Stomach (tissue), 9 donors: ENCODE data around the gene NUAK1. TPM values are rescaled to one million over a fixed set of nuclear protein-coding genes. Genes with fewer than 3 reads are reported as not detected.

Experiments used
- DNase-seq, 2 donors: peaks; one replicate each; pipeline versions ENCODE4 v3.0.0 to v3.0.0-alpha.2; 2013 to 2019
- H3K27ac ChIP-seq, 5 donors: fragments of 200-600 bp in 4 of 5; sonication (generic) in 4 of 5; one replicate each; pipeline ENCODE4 v1.5.1; 2013 to 2019; ENCODE audit warnings: mild to moderate bottlenecking in 1 of 5, moderate library complexity in 1 of 5
- H3K27me3 ChIP-seq, 3 donors: fragments of 200-600 bp; sonication (generic); one replicate each; pipeline ENCODE4 v1.5.1; 2017 to 2019; ENCODE audit warnings: mixed run types in 1 of 3
- H3K36me3 ChIP-seq, 4 donors: fragments of 200-600 bp; sonication (generic); 1 replicate in 3 of 4; 2 replicates in 1 of 4; pipeline ENCODE4 v1.5.1; 2016 to 2019
- H3K4me1 ChIP-seq, 4 donors: fragments of 200-600 bp; sonication (generic); one replicate each; pipeline ENCODE4 v1.5.1; 2016 to 2019
- H3K4me3 ChIP-seq, 4 donors: fragments of 200-600 bp; sonication (generic) in 3 of 4; one replicate each; pipeline ENCODE4 v1.5.1; 2016 to 2019; ENCODE audit warnings: mild to moderate bottlenecking in 1 of 4
- H3K9me3 ChIP-seq, 4 donors: fragments of 200-600 bp; sonication (generic); one replicate each; pipeline ENCODE4 v1.5.1; 2016 to 2019
- CTCF ChIP-seq, 7 experiments: fragments of 450-650 bp in 4 of 7; fragments of 200-600 bp in 3 of 7; sonication (generic) in 3 of 7; IDR thresholded peaks; one replicate each; pipeline ENCODE4 v1.5.1; 2016 to 2019; ENCODE audit warnings: antibody characterized with exemption in 7 of 7, control low read depth in 2 of 7, mild to moderate bottlenecking in 1 of 7
- EP300 ChIP-seq: sonication (generic); formaldehyde crosslinking; IDR thresholded peaks from one replicate; pipeline ENCODE4 v1.6.1; 2017; ENCODE audit warnings: antibody characterized with exemption
- POLR2A ChIP-seq, 4 donors: fragments of 450-650 bp; IDR thresholded peaks; one replicate each; pipeline ENCODE4 v1.6.1; 2016; ENCODE audit warnings: antibody characterized with exemption in 4 of 4, control low read depth in 2 of 4, mild to moderate bottlenecking in 1 of 4, moderate library complexity in 1 of 4
- POLR2AphosphoS5 ChIP-seq, 3 donors: sonication (generic); formaldehyde crosslinking; IDR thresholded peaks; one replicate each; pipeline ENCODE4 v1.6.1; 2016; ENCODE audit warnings: antibody characterized with exemption in 3 of 3
- WGBS, 5 donors: extraction: QIAGEN DNeasy Blood & Tissue Kit in 3 of 5; methylation state at CpG; one replicate each; pipeline versions ENCODE4 v1.1.5 to v1.1.7; 2013 to 2018; 5-methylcytosine and 5-hydroxymethylcytosine counted together
- intact Hi-C: fragments of 100-400 bp; cut with DNase I; formaldehyde crosslinking; loops from one replicate; pipeline ENCODE4 v1.15.1; 2023; ENCODE audit warnings: low total_unique reads
- polyA plus RNA-seq, 3 donors: library from polyadenylated mRNA; stranded (reverse); fragments of 200-250 nt; gene quantifications; one replicate each; pipeline ENCODE4 v1.2.3, GENCODE V29; 2013
- total RNA-seq, 5 donors: library from RNA; depleted of rRNA; stranded (reverse); fragments of >200 nt; gene quantifications; one replicate each; pipeline versions ENCODE4 v1.1.0 to v1.2.3, GENCODE V29; 2014 to 2016
- donor health status: healthy with polysubstance abuse.
- donor health status: Bipolar disorder and iron deficiency.
- donor health status: healthy.

The NUAK1 gene
- total and polyA plus RNA-seq, 8 donors, result 0.58 to 79.0 (median 4.3) TPM

GRCh38 chr12:106187155-106187789 is 48.5 kb upstream of the NUAK1 start:
- no peaks in the 10 kb centered on the region for H3K9me3 ChIP-seq
- H3K36me3 ChIP-seq, result no peaks in the 10 kb centered on the region
- 50 to 58% (median 52%) methylated on average over 6 of the region's 6 CpGs for WGBS, 5 donors
- H3K4me3 ChIP-seq, result no peak overlapping the region
- TF ChIP-seq EP300, result no peak
- TF ChIP-seq POLR2A (IDR thresholded peaks at IDR 0.05), result no peak
- no peak for TF ChIP-seq POLR2AphosphoS5 (IDR thresholded peaks at IDR 0.05)
- TF ChIP-seq CTCF (IDR thresholded peaks at IDR 0.05), result no peak
- intact Hi-C loops, result no loop called here
- DNase-seq, result no peak
- no peaks in the 10 kb centered on the region for H3K4me1 ChIP-seq
- H3K27me3 ChIP-seq, result peaks cover 0 to 16% (median 4%) of the 10 kb centered on the region in 3 donors
- H3K27ac ChIP-seq, result no peak overlapping the region

DNA sequence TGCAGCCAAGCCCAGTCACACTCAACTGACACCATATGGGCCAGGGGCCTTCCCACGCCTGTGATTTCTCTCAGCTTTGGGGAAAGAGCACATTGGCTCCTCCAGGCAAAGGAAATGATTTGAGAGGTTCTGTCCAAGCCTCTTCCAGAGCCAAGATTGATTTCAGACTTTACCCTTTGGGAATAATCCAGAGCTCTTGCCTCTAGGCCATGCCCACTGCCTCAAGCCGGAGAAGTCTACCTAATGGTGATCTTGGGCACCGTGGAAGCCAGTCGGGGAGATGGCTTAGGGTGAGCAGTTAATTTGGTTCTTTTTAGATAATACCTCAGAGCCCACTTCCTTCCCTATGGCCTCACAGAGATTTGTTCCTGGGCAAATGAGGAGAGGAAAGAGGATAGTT is 45.0 kb upstream of the NUAK1 start:
- WGBS, 5 donors, result 90 to 97% (median 92%) methylated on average over 4 of the region's 4 CpGs
- no peak for TF ChIP-seq CTCF (IDR thresholded peaks at IDR 0.05)
- Histone ChIP-seq H3K4me3 (no peak overlapping the region), H3K27ac (no peak overlapping the region), H3K9me3 (no peaks in the 10 kb centered on the region), H3K4me1 (peaks cover 0 to 10% (median 0%) of the 10 kb centered on the region in 4 donors), H3K36me3 (no peaks in the 10 kb centered on the region), H3K27me3 (peaks cover 0 to 14% (median 4%) of the 10 kb centered on the region in 3 donors)
- intact Hi-C loops, result no loop called here
- no peak for DNase-seq

DNA sequence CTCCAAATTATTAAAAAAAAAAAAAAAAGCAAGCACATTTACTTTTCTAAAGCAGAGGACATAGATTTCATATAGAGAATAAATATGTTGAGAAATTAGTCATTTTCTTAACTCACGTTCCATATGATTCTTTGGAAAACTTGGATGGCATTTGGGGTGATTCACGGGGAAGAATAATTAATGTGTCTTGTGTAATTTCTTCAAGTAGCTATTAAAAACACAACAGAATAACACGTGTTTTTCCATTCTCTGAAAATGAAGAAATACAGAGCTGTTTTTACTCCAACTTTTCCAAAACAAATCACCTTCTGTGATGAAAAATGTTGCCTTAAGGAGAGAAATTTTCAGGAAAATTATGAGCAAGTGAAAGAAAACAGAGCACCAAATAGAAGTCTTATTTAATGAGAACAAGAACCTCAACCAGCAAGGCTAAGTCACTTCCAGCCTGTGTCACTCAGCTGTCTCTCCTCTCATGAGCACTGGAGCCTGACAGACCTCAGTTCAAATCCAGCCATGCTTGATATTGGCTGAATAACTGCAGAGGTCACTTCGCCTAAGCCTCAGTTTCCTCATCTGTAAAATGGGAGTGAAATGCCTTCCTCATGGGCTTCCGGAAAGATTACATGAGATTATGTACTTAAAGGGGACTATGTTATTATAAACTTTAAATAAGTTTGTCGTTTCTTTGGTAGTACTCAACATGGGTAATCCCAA is 42.8 kb upstream of the NUAK1 start:
- intact Hi-C loops, result no loop called here
- TF ChIP-seq EP300 (no peak), CTCF (IDR thresholded peaks at IDR 0.05) (no peak)
- Histone ChIP-seq H3K27me3 (no peaks in the 10 kb centered on the region), H3K4me1 (peaks cover 0 to 10% (median 0%) of the 10 kb centered on the region in 4 donors), H3K9me3 (no peaks in the 10 kb centered on the region), H3K36me3 (no peaks in the 10 kb centered on the region), H3K27ac (peak overlapping the region in 1 of 5 donors; percentile 68), H3K4me3 (no peak overlapping the region)
- DNase-seq, result no peak
- WGBS, 5 donors, result 79 to 91% (median 85%) methylated on average over 6 of the region's 6 CpGs

- intact Hi-C loops, result no loop called here
- no peak for TF ChIP-seq POLR2A (IDR thresholded peaks at IDR 0.05)
- no peak for TF ChIP-seq CTCF (IDR thresholded peaks at IDR 0.05)
- no peak for TF ChIP-seq EP300
- peak in 1 of 3 donors; percentile 11 for TF ChIP-seq POLR2AphosphoS5 (IDR thresholded peaks at IDR 0.05)
- Histone ChIP-seq H3K9me3 (no peaks in the 10 kb centered on the region), H3K36me3 (no peaks in the 10 kb centered on the region), H3K27me3 (no peaks in the 10 kb centered on the region), H3K27ac (peak overlapping the region in 2 of 5 donors; percentile 33 to 68), H3K4me3 (no peak overlapping the region), H3K4me1 (peaks cover 0 to 13% (median 0%) of the 10 kb centered on the region in 4 donors)
- DNase-seq, result peak in 1 of 2 donors; percentile 55
- WGBS, 5 donors, result 56 to 68% (median 66%) methylated on average over 3 of the region's 3 CpGs
Observed at GRCh38 chr12:106179086-106179485, 40.3 kb upstream of the NUAK1 start.
